Suppressor macrophage treated with lipopolysaccharide for 4 hours (primary cell): Measurements from ENCODE around the gene RUFY2.
A peak's percentile ranks its signal among the peaks of the same experiment; 100 is the strongest.

ENCODE experiments used
- DNase-seq: peaks from one replicate; pipeline ENCODE4 v3.0.0-alpha.2; 2020

The RUFY2 gene

GRCh38 chr10:68364101-68364886 is 42.8 kb downstream of the RUFY2 start:
- DNase-seq: no peak

GRCh38 chr10:68362590-68362989 is 44.5 kb downstream of the RUFY2 start:
- no peak for DNase-seq

GRCh38 chr10:68359189-68359588 is 47.9 kb downstream of the RUFY2 start:
- DNase-seq: no peak

- no peak for DNase-seq
Observed at GRCh38 chr10:68353537-68353936, 53.5 kb downstream of the RUFY2 start.

- peak; percentile 50 for DNase-seq
Observed at GRCh38 chr10:68348265-68348741, 58.8 kb downstream of the RUFY2 start.

GRCh38 chr10:68346774-68347173 is 60.3 kb downstream of the RUFY2 start:
- DNase-seq: no peak

- no peak for DNase-seq
Observed at GRCh38 chr10:68345621-68346020, 61.5 kb downstream of the RUFY2 start.

- DNase-seq: no peak
Observed at GRCh38 chr10:68342909-68343516, 64.1 kb downstream of the RUFY2 start.

- no peak for DNase-seq
Observed at GRCh38 chr10:68340358-68341080, 66.6 kb downstream of the RUFY2 start.

GRCh38 chr10:68336754-68337351 is 70.2 kb downstream of the RUFY2 start:
- DNase-seq: no peak

GRCh38 chr10:68334672-68335467 is 72.2 kb downstream of the RUFY2 start:
- DNase-seq: no peak

- peak; percentile 12 for DNase-seq
Observed at GRCh38 chr10:68333440-68334431, 73.3 kb downstream of the RUFY2 start.

GRCh38 chr10:68333058-68333395 is 74.0 kb downstream of the RUFY2 start:
- peak; percentile 12 for DNase-seq

- peak; percentile 69 for DNase-seq
Observed at GRCh38 chr10:68332259-68333057, 74.6 kb downstream of the RUFY2 start, which contains the start of gene PBLD. Gene PBLD, minus strand, starts transcription at chr10:68332928. Its CDS starts 26,084 bp downstream, at chr10:68306844.

GRCh38 chr10:68331455-68332258 is 75.4 kb downstream of the RUFY2 start, which contains the start of gene HNRNPH3:
Gene HNRNPH3, plus strand, starts transcription at chr10:68332064. Its CDS starts 5,158 bp downstream, at chr10:68337222.
- DNase-seq: peak; percentile 99

GRCh38 chr10:68330852-68331454 is 76.1 kb downstream of the RUFY2 start:
- DNase-seq: no peak

- DNase-seq: no peak
Observed at GRCh38 chr10:68329506-68329861, 77.6 kb downstream of the RUFY2 start.

- DNase-seq: peak; percentile 91
Observed at GRCh38 chr10:68327889-68328786, 78.9 kb downstream of the RUFY2 start.
